GM21360 (cell line): Measurements from ENCODE around the gene TMEM26.
"Not testable (repeated sequence)": the region's sequence is repeated elsewhere in the genome, so short reads cannot be mapped to it uniquely, and the experiment has no call there.

ENCODE experiments used
- ATAC-seq: cut with Tn5 transposase; IDR thresholded peaks from one replicate; pipeline ENCODE4 v1.9.1; 2021; ENCODE audit warnings: mild to moderate bottlenecking, moderate library complexity; ENCODE audit not compliant: unreplicated experiment

Gene TMEM26

GRCh38 chr10:61406736-61407135 is 46.4 kb downstream of the TMEM26 start:
- no peak for ATAC-seq

GRCh38 chr10:61406242-61406641 is 46.9 kb downstream of the TMEM26 start:
- ATAC-seq: no peak

GRCh38 chr10:61404751-61405150 is 48.4 kb downstream of the TMEM26 start:
- ATAC-seq: no peak

DNA sequence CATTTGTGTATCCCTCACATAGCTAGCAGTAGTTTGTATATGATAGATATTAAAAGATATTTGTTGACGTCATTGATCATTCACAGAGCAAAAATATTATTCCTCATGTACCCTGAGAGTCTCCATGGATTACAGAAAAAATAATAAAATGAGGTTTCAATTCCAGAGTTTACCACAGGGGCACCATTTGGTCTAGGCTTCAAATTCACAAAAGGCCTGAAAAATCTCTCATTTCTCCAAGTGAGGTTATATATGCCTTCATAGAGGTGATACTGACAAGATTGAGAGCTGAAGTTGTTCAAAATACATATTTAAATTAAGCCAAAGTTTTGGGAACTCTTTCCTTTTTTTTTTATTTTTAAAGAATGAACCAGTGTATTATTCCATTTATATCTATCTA is 52.7 kb downstream of the TMEM26 start:
- ATAC-seq: no peak

- ATAC-seq: no peak
These were observed 53.8 kb downstream of the TMEM26 start for GRCh38 chr10:61399406-61399805.

GRCh38 chr10:61398366-61399129 is 54.6 kb downstream of the TMEM26 start:
- no peak for ATAC-seq

DNA sequence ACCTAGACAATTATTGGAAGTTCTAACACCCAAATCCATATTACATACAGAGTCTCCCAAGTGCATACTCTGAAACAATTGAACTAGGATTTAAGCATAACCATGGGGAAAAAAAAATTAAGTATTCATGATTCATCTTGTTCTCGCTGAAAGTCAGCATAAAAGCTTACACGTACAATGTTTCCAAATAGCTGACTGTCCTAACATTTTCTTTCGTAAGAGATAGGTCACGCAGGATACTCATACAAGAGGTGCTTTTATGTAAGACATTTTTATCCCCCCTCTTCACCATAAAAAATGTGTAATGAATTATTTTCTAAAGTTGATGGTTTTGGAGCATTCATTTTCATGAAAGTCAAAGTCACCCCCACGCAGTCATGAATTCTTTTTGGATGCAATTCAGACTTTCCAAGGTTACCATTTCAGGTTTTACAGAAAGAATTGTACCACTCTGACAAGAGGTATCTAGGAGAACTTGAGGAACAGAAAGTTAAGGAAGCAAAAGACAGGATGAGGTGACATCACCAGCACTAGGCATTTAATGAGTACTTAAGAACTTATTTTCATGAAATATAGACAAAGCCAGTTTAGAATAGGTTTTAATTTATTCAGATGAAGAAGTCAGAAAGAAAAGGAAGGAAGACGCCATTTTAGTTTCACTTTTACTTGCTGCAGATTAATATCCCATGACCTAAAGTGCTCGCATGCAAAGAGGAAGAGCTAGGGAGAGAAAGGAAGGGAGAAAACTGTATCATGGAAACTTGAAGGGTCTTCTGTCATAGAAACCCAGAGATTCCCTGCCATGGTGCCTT is 55.8 kb downstream of the TMEM26 start:
- ATAC-seq: peak; percentile 57

DNA sequence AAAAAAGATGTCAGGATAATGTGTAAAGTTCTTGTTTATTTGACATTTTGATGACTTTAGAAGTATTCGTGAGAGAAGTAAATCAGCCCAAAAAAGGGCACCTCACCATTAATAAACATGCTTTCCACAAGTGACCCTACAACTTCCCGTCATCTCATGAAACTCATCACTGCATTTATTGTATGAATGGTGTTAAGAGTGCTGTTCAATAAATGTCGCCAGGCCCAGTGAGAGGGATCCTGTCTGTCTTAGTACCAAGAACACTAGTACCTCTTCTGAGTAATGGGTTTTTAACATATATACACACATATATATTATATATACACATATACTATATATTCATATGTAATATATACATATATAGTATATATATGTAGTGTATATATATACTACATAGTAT is 61.9 kb downstream of the TMEM26 start:
- ATAC-seq: peak; percentile 34

DNA sequence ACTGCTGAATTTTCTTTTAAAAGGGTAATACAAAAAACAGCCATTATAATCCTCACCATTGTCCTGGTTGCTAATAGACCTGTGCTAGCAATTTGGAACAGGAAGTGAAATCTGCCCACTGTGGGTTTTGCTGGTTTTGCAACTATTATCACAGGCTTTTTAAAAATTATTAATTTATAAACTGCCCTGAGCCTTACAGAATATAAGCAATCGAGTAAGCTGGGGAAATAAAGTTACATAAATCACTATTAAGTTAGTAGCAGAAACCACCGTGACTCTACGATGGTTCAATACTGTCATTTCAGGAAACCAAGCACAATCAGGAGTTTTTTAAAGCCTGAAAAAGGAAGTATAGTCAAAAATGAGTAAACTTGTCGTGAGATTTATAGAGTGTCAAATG is 62.3 kb downstream of the TMEM26 start:
- ATAC-seq: peak; percentile 66

DNA sequence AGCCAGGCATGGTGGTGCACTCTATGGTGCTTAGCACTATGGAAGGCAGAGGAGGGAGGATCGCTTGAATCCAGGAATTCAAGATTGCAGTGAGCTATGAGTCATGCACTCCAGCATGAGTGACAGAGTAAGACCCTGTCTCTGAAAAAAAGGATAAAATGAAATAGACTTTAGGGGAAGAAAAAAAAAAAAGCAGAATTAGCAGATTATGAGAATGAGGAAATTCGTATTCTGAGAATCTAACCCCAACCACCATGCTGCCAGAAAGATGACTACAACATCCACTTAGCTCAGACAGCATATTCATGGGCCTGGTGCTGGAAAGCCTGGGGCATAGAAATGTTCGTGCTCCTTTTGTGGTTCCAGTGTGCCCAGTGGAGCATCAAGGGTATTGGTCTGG is 63.3 kb downstream of the TMEM26 start:
- no peak for ATAC-seq

GRCh38 chr10:61388986-61389385 is 64.2 kb downstream of the TMEM26 start:
- not testable (repeated sequence) for ATAC-seq

DNA sequence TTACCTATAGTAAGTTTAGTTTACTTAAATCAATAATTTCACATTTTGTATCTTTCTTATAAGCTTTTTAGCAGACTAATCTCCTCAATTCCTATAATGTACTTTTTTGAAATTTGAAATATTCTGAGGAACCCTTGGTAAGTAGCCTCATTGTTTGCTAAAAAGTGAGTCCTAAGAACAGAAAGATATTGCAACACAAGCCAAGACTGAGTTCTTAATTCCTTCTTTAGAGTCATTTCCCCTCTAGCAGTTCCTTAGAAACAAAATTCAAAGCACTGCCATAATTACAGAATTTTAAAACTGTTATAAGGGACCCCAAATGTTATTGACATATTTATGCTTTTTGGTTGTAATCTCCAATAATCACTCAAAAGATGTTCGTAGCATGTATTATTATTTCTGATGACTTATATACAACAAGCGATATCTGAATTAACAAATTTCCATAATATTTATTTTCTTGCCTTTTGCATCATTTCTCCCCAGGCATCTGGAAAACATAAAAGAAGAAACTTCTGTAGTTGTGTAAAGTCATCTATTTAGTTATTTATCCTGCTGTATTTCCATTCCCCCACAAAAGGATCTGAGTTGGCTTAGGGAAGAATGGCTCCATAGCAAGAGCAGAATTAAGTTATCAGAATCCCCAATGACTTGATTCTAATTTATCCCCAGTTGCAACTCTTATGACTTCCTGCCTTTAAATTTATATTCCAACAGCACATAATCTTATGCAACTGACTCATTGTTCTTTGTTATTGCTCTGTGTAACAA is 67.8 kb downstream of the TMEM26 start:
- ATAC-seq: no peak

DNA sequence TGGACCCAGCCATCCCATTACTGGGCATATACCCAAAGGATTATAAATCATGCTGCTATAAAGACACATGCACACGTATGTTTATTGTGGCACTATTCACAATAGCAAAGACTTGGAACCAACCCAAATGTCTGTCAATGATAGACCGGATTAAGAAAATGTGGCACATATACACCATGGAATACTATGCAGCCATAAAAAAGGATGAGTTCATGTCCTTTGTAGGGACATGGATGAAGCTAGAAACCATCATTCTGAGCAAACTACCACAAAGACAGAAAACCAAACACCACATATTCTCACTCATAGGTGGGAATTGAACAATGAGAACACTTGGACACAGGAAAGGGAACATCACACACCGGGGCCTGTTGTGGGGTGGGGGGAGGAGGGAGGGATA is 72.0 kb downstream of the TMEM26 start:
- not testable (repeated sequence) for ATAC-seq

- no peak for ATAC-seq
These were observed 74.3 kb downstream of the TMEM26 start for GRCh38 chr10:61378865-61379264.

GRCh38 chr10:61376908-61377368 is 76.2 kb downstream of the TMEM26 start:
- no peak for ATAC-seq

DNA sequence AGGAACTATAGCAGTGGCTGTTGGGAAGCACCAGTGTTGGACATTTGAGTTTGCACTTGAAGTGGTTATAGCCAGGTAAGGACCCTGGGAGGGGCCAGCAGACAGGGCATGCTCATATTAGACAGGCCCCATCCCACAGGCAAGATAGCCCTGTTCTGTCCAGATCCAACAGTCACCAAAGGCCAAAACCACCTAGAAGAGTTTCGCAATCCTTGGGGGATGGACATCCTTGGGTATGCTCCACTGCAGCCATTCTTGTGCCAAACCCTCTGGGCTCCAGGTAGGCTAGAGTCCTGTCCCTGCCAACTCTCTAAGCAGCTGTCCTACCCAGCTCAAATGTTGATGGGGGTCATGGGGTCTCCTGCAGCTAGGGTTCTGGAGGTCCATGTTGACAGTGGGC is 76.8 kb downstream of the TMEM26 start:
- ATAC-seq: no peak

DNA sequence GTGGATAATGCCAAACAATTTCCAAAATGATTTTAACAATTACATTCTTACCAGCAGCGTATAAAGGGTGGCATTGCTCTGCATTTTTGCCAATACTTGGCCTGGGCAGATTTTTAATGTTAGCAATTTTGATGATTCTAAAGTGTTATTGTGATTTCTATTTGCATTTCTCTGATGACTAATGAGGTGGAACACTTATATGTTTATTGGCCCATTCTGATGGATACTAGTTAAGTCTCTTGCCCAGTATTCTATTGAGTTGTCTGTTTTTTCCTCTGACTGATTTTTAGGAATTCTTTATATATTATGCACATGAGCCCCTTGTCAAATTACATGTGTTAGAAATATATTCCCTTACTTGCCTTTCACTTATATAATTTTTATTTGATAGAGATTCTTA is 86.8 kb downstream of the TMEM26 start:
- ATAC-seq: no peak

DNA sequence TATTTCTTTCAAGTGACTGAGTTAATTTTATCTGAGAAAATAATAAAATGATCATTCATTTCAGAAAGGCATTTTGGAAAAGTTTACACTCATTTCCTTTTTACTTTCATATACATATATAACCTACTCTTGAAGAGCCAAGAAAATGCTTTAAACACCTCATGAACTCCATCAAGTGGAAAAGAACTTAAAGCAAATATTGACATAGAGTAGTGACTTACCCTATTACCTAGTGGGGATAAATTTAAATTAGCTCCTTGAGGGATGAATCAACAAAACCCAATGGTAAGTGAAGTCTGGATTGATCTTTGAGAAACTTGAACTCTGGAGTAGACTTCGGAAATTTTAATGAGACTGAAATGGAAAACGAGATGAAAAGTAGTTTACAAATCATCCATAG is 88.6 kb downstream of the TMEM26 start:
- ATAC-seq: no peak

DNA sequence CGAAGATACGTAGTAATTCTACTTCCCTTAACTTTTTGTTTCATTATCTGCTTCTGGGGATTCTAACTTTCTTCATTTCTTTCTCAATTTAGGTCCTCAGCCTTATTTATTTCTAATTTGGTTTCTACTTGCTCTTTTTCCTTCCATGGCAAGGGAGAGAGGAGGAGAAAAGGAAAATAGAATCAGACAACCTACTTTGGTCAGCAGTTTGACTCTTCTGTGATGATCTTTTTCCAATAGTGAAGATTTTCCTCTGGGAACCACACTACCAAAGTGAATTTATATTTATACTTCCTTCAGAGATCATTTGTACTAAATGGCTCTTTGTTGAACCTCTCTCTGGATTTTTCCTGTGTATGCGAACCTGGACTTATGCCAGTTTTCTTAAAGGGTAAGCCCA is 90.2 kb downstream of the TMEM26 start:
- ATAC-seq: no peak

DNA sequence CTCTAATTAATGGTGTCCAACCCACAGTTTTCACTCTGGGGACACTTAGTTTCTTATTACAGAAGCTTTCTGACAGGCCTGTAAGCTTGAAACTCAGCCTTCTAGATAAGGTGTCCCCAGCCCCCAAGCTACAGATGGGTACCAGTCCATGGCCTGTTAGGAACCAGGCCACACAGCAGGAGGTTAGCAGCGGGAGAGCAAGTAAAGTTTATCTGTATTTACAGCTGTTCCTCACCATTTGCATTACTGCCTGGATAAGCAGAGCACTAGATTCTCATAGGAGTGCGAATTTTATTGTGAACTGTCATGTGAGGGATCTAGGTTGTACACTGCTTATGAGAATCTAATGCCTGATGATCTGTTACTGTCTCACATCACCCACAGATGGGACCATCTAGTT is 93.7 kb downstream of the TMEM26 start:
- ATAC-seq: no peak

DNA sequence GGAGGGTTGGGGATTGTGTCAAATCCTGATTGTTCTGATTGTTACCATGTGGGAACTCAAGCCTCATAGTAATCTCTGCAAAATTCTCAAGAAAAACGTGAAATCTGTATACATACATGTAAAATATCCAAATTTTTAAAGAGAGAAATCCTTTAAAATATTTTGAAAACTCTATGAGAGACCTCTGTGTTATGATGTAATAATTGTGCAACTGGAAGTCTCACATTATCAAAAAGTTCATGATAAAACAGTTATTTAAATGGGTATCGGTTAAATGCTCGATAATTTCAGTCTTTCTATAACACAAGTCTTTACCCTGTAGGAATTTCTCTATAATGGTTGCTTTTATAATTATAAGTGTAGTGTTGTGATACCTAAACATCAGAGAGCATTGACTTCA is 95.5 kb downstream of the TMEM26 start:
- no peak for ATAC-seq
